ENCODE results near the gene SERPINB12.

SERPINB12 gene

DNA sequence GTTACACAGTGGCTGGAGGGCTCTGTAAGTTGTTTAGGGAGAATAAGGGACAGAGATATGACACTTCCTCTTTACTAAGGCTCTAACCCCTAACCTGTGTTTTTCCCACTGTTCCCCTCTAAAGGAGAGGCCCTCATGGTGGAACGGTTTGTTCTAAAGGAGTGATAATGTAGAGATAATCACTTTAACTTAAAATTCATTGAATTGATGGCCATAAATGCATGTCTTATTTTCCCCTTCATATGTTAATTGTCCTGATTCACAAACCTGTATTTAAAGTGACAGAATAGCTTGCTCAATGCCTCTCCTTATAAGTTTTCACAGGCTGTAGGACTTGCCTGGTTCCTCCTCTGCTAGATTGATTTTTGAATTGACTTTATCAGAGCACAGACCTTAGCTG is at the start of gene SERPINB12:
TSS of gene SERPINB12 (plus strand) at position 301 of the 400 bp plus-strand sequence. CDS start 13,791 bp downstream, outside the sequence.
- TF ChIP-seq, protein P1, sequence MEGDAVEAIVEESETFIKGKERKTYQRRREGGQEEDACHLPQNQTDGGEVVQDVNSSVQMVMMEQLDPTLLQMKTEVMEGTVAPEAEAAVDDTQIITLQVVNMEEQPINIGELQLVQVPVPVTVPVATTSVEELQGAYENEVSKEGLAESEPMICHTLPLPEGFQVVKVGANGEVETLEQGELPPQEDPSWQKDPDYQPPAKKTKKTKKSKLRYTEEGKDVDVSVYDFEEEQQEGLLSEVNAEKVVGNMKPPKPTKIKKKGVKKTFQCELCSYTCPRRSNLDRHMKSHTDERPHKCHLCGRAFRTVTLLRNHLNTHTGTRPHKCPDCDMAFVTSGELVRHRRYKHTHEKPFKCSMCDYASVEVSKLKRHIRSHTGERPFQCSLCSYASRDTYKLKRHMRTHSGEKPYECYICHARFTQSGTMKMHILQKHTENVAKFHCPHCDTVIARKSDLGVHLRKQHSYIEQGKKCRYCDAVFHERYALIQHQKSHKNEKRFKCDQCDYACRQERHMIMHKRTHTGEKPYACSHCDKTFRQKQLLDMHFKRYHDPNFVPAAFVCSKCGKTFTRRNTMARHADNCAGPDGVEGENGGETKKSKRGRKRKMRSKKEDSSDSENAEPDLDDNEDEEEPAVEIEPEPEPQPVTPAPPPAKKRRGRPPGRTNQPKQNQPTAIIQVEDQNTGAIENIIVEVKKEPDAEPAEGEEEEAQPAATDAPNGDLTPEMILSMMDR (IDR thresholded peaks at IDR 0.05; ENCODE audit: unreplicated experiment in 3 of 3): no peak
- Mint-ChIP-seq H3K4me3 (no peak within 1 kb of the TSS), H3K9me3 (peaks cover 10% of the 10 kb centered on the region), H3K4me1 (peaks cover 17% of the 10 kb centered on the region), H3K27me3 (ENCODE audit: low read depth) (peaks cover 11% of the 10 kb centered on the region), H3K36me3 (ENCODE audit: low read depth) (no peaks in the 10 kb centered on the region), H3K27ac (peak within 1 kb of the TSS in 1 of 3 experiments; percentile 2)

GRCh38 chr18:63492851-63493250 is 49.3 kb upstream of the SERPINB12 start:
- no peaks in the 10 kb centered on the region for H3K9me3 Mint-ChIP-seq
- no peak overlapping the region for H3K4me3 Mint-ChIP-seq
- no peak overlapping the region for H3K27ac Mint-ChIP-seq
- H3K4me1 Mint-ChIP-seq: no peaks in the 10 kb centered on the region
- TF ChIP-seq, protein P1 (IDR thresholded peaks at IDR 0.05; ENCODE audit: unreplicated experiment in 3 of 3): no peak
- H3K27me3 Mint-ChIP-seq (ENCODE audit: low read depth): peaks cover 7% of the 10 kb centered on the region
- H3K36me3 Mint-ChIP-seq (ENCODE audit: low read depth): no peaks in the 10 kb centered on the region

GRCh38 chr18:63495675-63496074 is 46.5 kb upstream of the SERPINB12 start:
- peaks cover 3% of the 10 kb centered on the region for H3K27me3 Mint-ChIP-seq (ENCODE audit: low read depth)
- no peak overlapping the region for H3K27ac Mint-ChIP-seq
- TF ChIP-seq, protein P1 (IDR thresholded peaks at IDR 0.05; ENCODE audit: unreplicated experiment in 3 of 3): no peak
- no peaks in the 10 kb centered on the region for H3K4me1 Mint-ChIP-seq
- H3K36me3 Mint-ChIP-seq (ENCODE audit: low read depth): no peaks in the 10 kb centered on the region
- no peak overlapping the region for H3K4me3 Mint-ChIP-seq
- H3K9me3 Mint-ChIP-seq: no peaks in the 10 kb centered on the region

GRCh38 chr18:63505566-63506335 is 36.4 kb upstream of the SERPINB12 start:
- no peaks in the 10 kb centered on the region for H3K4me1 Mint-ChIP-seq
- no peaks in the 10 kb centered on the region for H3K9me3 Mint-ChIP-seq
- TF ChIP-seq, protein P1 (IDR thresholded peaks at IDR 0.05; ENCODE audit: unreplicated experiment in 3 of 3): peak in 1 of 3 experiments; percentile 23
- H3K4me3 Mint-ChIP-seq: no peak overlapping the region
- peaks cover 10% of the 10 kb centered on the region for H3K27me3 Mint-ChIP-seq (ENCODE audit: low read depth)
- H3K27ac Mint-ChIP-seq: no peak overlapping the region
- no peaks in the 10 kb centered on the region for H3K36me3 Mint-ChIP-seq (ENCODE audit: low read depth)

DNA sequence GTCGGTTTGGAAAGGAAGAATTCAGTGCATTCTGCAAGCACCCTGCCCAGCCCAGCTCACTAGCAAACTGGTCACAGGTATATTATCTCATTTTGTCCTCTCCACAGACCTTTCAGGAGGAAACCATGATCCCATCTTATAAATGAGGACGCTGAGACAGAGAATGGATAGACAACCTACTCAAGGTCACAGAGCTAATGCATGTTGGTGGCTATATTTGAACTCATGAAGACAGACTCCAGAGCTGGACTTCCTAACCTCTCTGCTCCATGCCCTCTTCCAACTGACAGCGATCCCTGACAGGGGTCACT is 35.9 kb upstream of the SERPINB12 start:
- Mint-ChIP-seq H3K4me3 (no peak overlapping the region), H3K9me3 (no peaks in the 10 kb centered on the region), H3K36me3 (ENCODE audit: low read depth) (no peaks in the 10 kb centered on the region), H3K27me3 (ENCODE audit: low read depth) (peaks cover 11% of the 10 kb centered on the region), H3K27ac (no peak overlapping the region), H3K4me1 (no peaks in the 10 kb centered on the region)
- TF ChIP-seq, protein P1 (IDR thresholded peaks at IDR 0.05; ENCODE audit: unreplicated experiment in 3 of 3): no peak

GRCh38 chr18:63508596-63508995 is 33.6 kb upstream of the SERPINB12 start:
- Mint-ChIP-seq H3K4me3 (no peak overlapping the region), H3K27me3 (ENCODE audit: low read depth) (peaks cover 22% of the 10 kb centered on the region), H3K9me3 (no peaks in the 10 kb centered on the region), H3K36me3 (ENCODE audit: low read depth) (no peaks in the 10 kb centered on the region), H3K27ac (peak overlapping the region in 1 of 3 experiments; percentile 41), H3K4me1 (no peaks in the 10 kb centered on the region)
- TF ChIP-seq, protein P1 (IDR thresholded peaks at IDR 0.05; ENCODE audit: unreplicated experiment in 3 of 3): no peak
